DMS79 (cell line): Measurements from ENCODE around the gene SLC17A8.
A peak's percentile ranks its signal among the peaks of the same experiment; 100 is the strongest.
"Not testable (repeated sequence)": the region's sequence is repeated elsewhere in the genome, so short reads cannot be mapped to it uniquely, and the experiment has no call there.

Experiments used
- DNase-seq: peaks from one replicate; lab custom pipeline; 2025; lab: John Stamatoyannopoulos, UW

SLC17A8 gene

GRCh38 chr12:100356644-100357223 is at the start of gene SLC17A8:
TSS of gene SLC17A8 (plus strand) at chr12:100357074. CDS start at chr12:100357392, 318 bp downstream.
- DNase-seq: peak; percentile 34

- DNase-seq: not testable (repeated sequence)
These were observed 48.7 kb upstream of the SLC17A8 start for GRCh38 chr12:100308138-100308537.

- DNase-seq: no peak
These were observed 45.6 kb upstream of the SLC17A8 start for GRCh38 chr12:100311317-100311716.

- no peak for DNase-seq
These were observed 39.5 kb upstream of the SLC17A8 start for GRCh38 chr12:100317371-100317770.

GRCh38 chr12:100324498-100324897 is 32.4 kb upstream of the SLC17A8 start:
- DNase-seq: no peak

GRCh38 chr12:100326208-100326607 is 30.7 kb upstream of the SLC17A8 start:
- no peak for DNase-seq

- no peak for DNase-seq
These were observed 27.1 kb upstream of the SLC17A8 start for GRCh38 chr12:100329800-100330199.

- no peak for DNase-seq
These were observed 25.0 kb upstream of the SLC17A8 start for GRCh38 chr12:100331871-100332270.

- no peak for DNase-seq
These were observed 24.0 kb upstream of the SLC17A8 start for GRCh38 chr12:100332852-100333251.

- no peak for DNase-seq
These were observed 19.6 kb upstream of the SLC17A8 start for GRCh38 chr12:100337299-100337698.

- DNase-seq: no peak
These were observed 19.1 kb upstream of the SLC17A8 start for GRCh38 chr12:100337727-100338126.

- no peak for DNase-seq
These were observed 17.8 kb upstream of the SLC17A8 start for GRCh38 chr12:100339071-100339470.

- not testable (repeated sequence) for DNase-seq
These were observed 14.0 kb upstream of the SLC17A8 start for GRCh38 chr12:100342897-100343296.

GRCh38 chr12:100344351-100344750 is 12.5 kb upstream of the SLC17A8 start:
- DNase-seq: not testable (repeated sequence)

GRCh38 chr12:100345020-100345767 is 11.7 kb upstream of the SLC17A8 start:
- no peak for DNase-seq

GRCh38 chr12:100346660-100347059 is 10.2 kb upstream of the SLC17A8 start:
- DNase-seq: peak; percentile 2

- peak; percentile 7 for DNase-seq
These were observed 8.0 kb upstream of the SLC17A8 start for GRCh38 chr12:100348657-100349454.

- no peak for DNase-seq
These were observed 2.4 kb downstream of the SLC17A8 start for GRCh38 chr12:100359248-100359647.

GRCh38 chr12:100359822-100360221 is 2.9 kb downstream of the SLC17A8 start:
- no peak for DNase-seq

- no peak for DNase-seq
These were observed 3.6 kb downstream of the SLC17A8 start for GRCh38 chr12:100360450-100360849.

GRCh38 chr12:100364324-100364723 is 7.5 kb downstream of the SLC17A8 start:
- no peak for DNase-seq

- no peak for DNase-seq
These were observed 8.5 kb downstream of the SLC17A8 start for GRCh38 chr12:100365411-100365810.

- no peak for DNase-seq
These were observed 11.2 kb downstream of the SLC17A8 start for GRCh38 chr12:100368066-100368465.
